Activated CD8-positive, alpha-beta T cell treated with anti-CD3 and anti-CD28 coated beads, Interleukin-2, amount 10 ng/mL, durations not matched to agents 7 days and 5 days (primary cell): ENCODE results near the gene MLH1. TPM values are rescaled to one million over a fixed set of nuclear protein-coding genes. Genes with fewer than 3 reads are reported as not detected.
"Not testable (repeated sequence)": the region's sequence is repeated elsewhere in the genome, so short reads cannot be mapped to it uniquely, and the experiment has no call there.

ENCODE experiments used
- ATAC-seq: fragments of 150-1000 bp; cut with Tn5 transposase; one replicate; pipeline ENCODE4 v1.10.0; 2021; ENCODE audit warnings: moderate library complexity
- CTCF ChIA-PET: fragments of 350-600 bp; sonication (Branson Sonifier 250); formaldehyde crosslinking; loops from one replicate; lab custom pipeline; 2021; ENCODE audit warnings: antibody characterized with exemption; lab: Charles Lee
- POLR2A ChIA-PET: fragments of 350-600 bp; sonication (Branson Sonifier 250); formaldehyde crosslinking; loops from one replicate; lab custom pipeline; 2021; ENCODE audit warnings: antibody characterized with exemption; lab: Charles Lee
- DNase-seq: peaks from one replicate; pipeline ENCODE4 v3.0.0-alpha.2; 2020
- H3K27ac Mint-ChIP-seq: one replicate; pipeline ENCODE4 v1.8.0; 2021; ENCODE audit warnings: mild to moderate bottlenecking, mixed read lengths
- H3K27me3 Mint-ChIP-seq: one replicate; pipeline ENCODE4 v1.8.0; 2021; ENCODE audit warnings: low read depth, mixed read lengths
- H3K36me3 Mint-ChIP-seq: one replicate; pipeline ENCODE4 v1.8.0; 2021; ENCODE audit warnings: low read depth, mixed read lengths
- H3K4me1 Mint-ChIP-seq: one replicate; pipeline ENCODE4 v1.8.0; 2021; ENCODE audit warnings: low read depth, mixed read lengths
- H3K4me3 Mint-ChIP-seq: one replicate; pipeline ENCODE4 v1.8.0; 2021; ENCODE audit warnings: mild to moderate bottlenecking, mixed read lengths
- H3K9me3 Mint-ChIP-seq: one replicate; pipeline ENCODE4 v1.8.0; 2022; ENCODE audit warnings: mixed read lengths; ENCODE audit not compliant: insufficient read depth
- total RNA-seq, 2 experiments: library from RNA; stranded (reverse); gene quantifications; one replicate each; pipeline ENCODE4 v1.2.3, GENCODE V29; 2021

MLH1 gene
- total RNA-seq, 2 experiments from 2014 or later = 60.9 to 65.3 TPM

GRCh38 chr3:37039161-37039846, 46.0 kb downstream of the MLH1 start:
- ATAC-seq (no peak), DNase-seq (no peak)
- POLR2A ChIA-PET = no interaction called here
- CTCF ChIA-PET = interaction anchor here (1.3 kb wide), 1 partner anchor 15 kb away, joined by 3 read pairs; no protein-coding TSS in a partner anchor
- no peaks in the 10 kb centered on the region for H3K9me3 Mint-ChIP-seq
- no peaks in the 10 kb centered on the region for H3K4me1 Mint-ChIP-seq
- no peak overlapping the region for H3K27ac Mint-ChIP-seq
- no peaks in the 10 kb centered on the region for H3K27me3 Mint-ChIP-seq
- no peak overlapping the region for H3K4me3 Mint-ChIP-seq
- peaks cover 70% of the 10 kb centered on the region for H3K36me3 Mint-ChIP-seq

- H3K4me3 Mint-ChIP-seq = no peak overlapping the region
- POLR2A ChIA-PET = interaction anchor here (0.9 kb wide), 1 partner anchor 47 kb away, joined by 3 read pairs; the partner anchor contains the start of gene MLH1
- H3K27me3 Mint-ChIP-seq = no peaks in the 10 kb centered on the region
- DNase-seq = no peak
- ATAC-seq = no peak
- peaks cover 68% of the 10 kb centered on the region for H3K36me3 Mint-ChIP-seq
- H3K27ac Mint-ChIP-seq = peak overlapping the region; percentile 26
- CTCF ChIA-PET = no interaction called here
- H3K4me1 Mint-ChIP-seq = no peaks in the 10 kb centered on the region
- H3K9me3 Mint-ChIP-seq = no peaks in the 10 kb centered on the region
These were observed 46.9 kb downstream of the MLH1 start for GRCh38 chr3:37040231-37040630.

GRCh38 chr3:37041546-37042195, 48.4 kb downstream of the MLH1 start:
- Mint-ChIP-seq H3K4me3 (no peak overlapping the region), H3K4me1 (no peaks in the 10 kb centered on the region), H3K9me3 (no peaks in the 10 kb centered on the region), H3K27ac (no peak overlapping the region), H3K27me3 (no peaks in the 10 kb centered on the region), H3K36me3 (peaks cover 60% of the 10 kb centered on the region)
- ChIA-PET POLR2A (no interaction called here), CTCF (no interaction called here)
- no peak for ATAC-seq
- no peak for DNase-seq

- peaks cover 62% of the 10 kb centered on the region for H3K36me3 Mint-ChIP-seq
- DNase-seq, H3K4me1 Mint-ChIP-seq, H3K4me3 Mint-ChIP-seq, H3K9me3 Mint-ChIP-seq, POLR2A ChIA-PET, H3K27me3 Mint-ChIP-seq, H3K27ac Mint-ChIP-seq, ATAC-seq, CTCF ChIA-PET: not testable (repeated sequence)
These were observed 49.4 kb downstream of the MLH1 start for GRCh38 chr3:37042712-37043111.

GRCh38 chr3:37050282-37050681, 57.0 kb downstream of the MLH1 start:
- Mint-ChIP-seq H3K36me3 (peaks cover 64% of the 10 kb centered on the region), H3K9me3 (no peaks in the 10 kb centered on the region), H3K27me3 (no peaks in the 10 kb centered on the region), H3K4me3 (no peak overlapping the region), H3K4me1 (peaks cover 4% of the 10 kb centered on the region), H3K27ac (no peak overlapping the region)
- ATAC-seq = no peak
- CTCF ChIA-PET = interaction anchor here (2.0 kb wide), 1 partner anchor 26 kb away, joined by 5 read pairs; no protein-coding TSS in a partner anchor
- DNase-seq = no peak
- POLR2A ChIA-PET = no interaction called here

GRCh38 chr3:37052860-37053259, 59.5 kb downstream of the MLH1 start:
- peaks cover 4% of the 10 kb centered on the region for H3K4me1 Mint-ChIP-seq
- DNase-seq = no peak
- no peak overlapping the region for H3K4me3 Mint-ChIP-seq
- H3K9me3 Mint-ChIP-seq = no peaks in the 10 kb centered on the region
- POLR2A ChIA-PET = no interaction called here
- no peak overlapping the region for H3K27ac Mint-ChIP-seq
- peaks cover 59% of the 10 kb centered on the region for H3K36me3 Mint-ChIP-seq
- ATAC-seq = no peak
- no peaks in the 10 kb centered on the region for H3K27me3 Mint-ChIP-seq
- CTCF ChIA-PET = no interaction called here

- H3K36me3 Mint-ChIP-seq = peaks cover 56% of the 10 kb centered on the region
- H3K27ac Mint-ChIP-seq = no peak overlapping the region
- POLR2A ChIA-PET = no interaction called here
These were observed 60.0 kb downstream of the MLH1 start for GRCh38 chr3:37053337-37053736.

GRCh38 chr3:37053753-37054152, 60.4 kb downstream of the MLH1 start:
- ATAC-seq (no peak), DNase-seq (no peak)
- Mint-ChIP-seq H3K4me3 (no peak overlapping the region), H3K9me3 (no peaks in the 10 kb centered on the region), H3K36me3 (peaks cover 53% of the 10 kb centered on the region), H3K27me3 (no peaks in the 10 kb centered on the region), H3K27ac (peak overlapping the region; percentile 23), H3K4me1 (peaks cover 4% of the 10 kb centered on the region)
- CTCF ChIA-PET = no interaction called here
- POLR2A ChIA-PET = no interaction called here

More at GRCh38 chr3:37053337-37053736, 60.0 kb downstream of the MLH1 start:
- Mint-ChIP-seq H3K9me3 (no peaks in the 10 kb centered on the region), H3K4me1 (peaks cover 4% of the 10 kb centered on the region), H3K4me3 (no peak overlapping the region), H3K27me3 (no peaks in the 10 kb centered on the region)
- DNase-seq (no peak), ATAC-seq (no peak)
- CTCF ChIA-PET = no interaction called here

GRCh38 chr3:37054370-37054769, 61.1 kb downstream of the MLH1 start:
- Mint-ChIP-seq H3K27me3 (no peaks in the 10 kb centered on the region), H3K27ac (no peak overlapping the region), H3K9me3 (no peaks in the 10 kb centered on the region), H3K36me3 (peaks cover 47% of the 10 kb centered on the region), H3K4me3 (no peak overlapping the region), H3K4me1 (peaks cover 4% of the 10 kb centered on the region)
- ChIA-PET CTCF (interaction anchor here (0.9 kb wide), 1 partner anchor 12 kb away, joined by 3 read pairs; no protein-coding TSS in a partner anchor), POLR2A (no interaction called here)
- DNase-seq = no peak
- no peak for ATAC-seq

GRCh38 chr3:37055077-37055476, 61.8 kb downstream of the MLH1 start:
- H3K9me3 Mint-ChIP-seq, H3K27ac Mint-ChIP-seq, H3K4me1 Mint-ChIP-seq, ATAC-seq, H3K27me3 Mint-ChIP-seq, H3K4me3 Mint-ChIP-seq, DNase-seq: not testable (repeated sequence)
- ChIA-PET POLR2A (interaction anchor here (0.7 kb wide), 1 partner anchor 17 kb away, joined by 3 read pairs; no protein-coding TSS in a partner anchor), CTCF (interaction anchor here (0.9 kb wide), 1 partner anchor 11 kb away, joined by 3 read pairs; no protein-coding TSS in a partner anchor)
- H3K36me3 Mint-ChIP-seq = peaks cover 41% of the 10 kb centered on the region

GRCh38 chr3:37056826-37057225, 63.5 kb downstream of the MLH1 start:
- POLR2A ChIA-PET = no interaction called here
- peak overlapping the region; percentile 35 for H3K27ac Mint-ChIP-seq
- no peak for ATAC-seq

GRCh38 chr3:37058117-37058516, 64.8 kb downstream of the MLH1 start:
- Mint-ChIP-seq H3K27ac (no peak overlapping the region), H3K4me1 (peaks cover 6% of the 10 kb centered on the region), H3K36me3 (peaks cover 38% of the 10 kb centered on the region), H3K9me3 (no peaks in the 10 kb centered on the region), H3K4me3 (no peak overlapping the region), H3K27me3 (no peaks in the 10 kb centered on the region)
- CTCF ChIA-PET = no interaction called here
- no peak for ATAC-seq
- no peak for DNase-seq
- POLR2A ChIA-PET = no interaction called here

More at GRCh38 chr3:37056826-37057225, 63.5 kb downstream of the MLH1 start:
- Mint-ChIP-seq H3K9me3 (no peaks in the 10 kb centered on the region), H3K4me3 (no peak overlapping the region), H3K27me3 (no peaks in the 10 kb centered on the region), H3K4me1 (peaks cover 6% of the 10 kb centered on the region), H3K36me3 (peaks cover 34% of the 10 kb centered on the region)
- CTCF ChIA-PET = no interaction called here
- no peak for DNase-seq
